Activated naive CD4-positive, alpha-beta T cell treated with Interleukin-2 at 50 U/mL for 16 hours (primary cell): ENCODE data around the gene LCN2.
"Not testable (repeated sequence)": the region's sequence is repeated elsewhere in the genome, so short reads cannot be mapped to it uniquely, and the experiment has no call there.

Source experiments
- DNase-seq: peaks from one replicate; pipeline ENCODE4 v3.0.0-alpha.2; 2020

LCN2 gene

GRCh38 chr9:128169925-128170324 lies 20.7 kb downstream of the LCN2 start:
- no peak for DNase-seq

GRCh38 chr9:128174062-128174461 lies 24.8 kb downstream of the LCN2 start:
- no peak for DNase-seq

DNA sequence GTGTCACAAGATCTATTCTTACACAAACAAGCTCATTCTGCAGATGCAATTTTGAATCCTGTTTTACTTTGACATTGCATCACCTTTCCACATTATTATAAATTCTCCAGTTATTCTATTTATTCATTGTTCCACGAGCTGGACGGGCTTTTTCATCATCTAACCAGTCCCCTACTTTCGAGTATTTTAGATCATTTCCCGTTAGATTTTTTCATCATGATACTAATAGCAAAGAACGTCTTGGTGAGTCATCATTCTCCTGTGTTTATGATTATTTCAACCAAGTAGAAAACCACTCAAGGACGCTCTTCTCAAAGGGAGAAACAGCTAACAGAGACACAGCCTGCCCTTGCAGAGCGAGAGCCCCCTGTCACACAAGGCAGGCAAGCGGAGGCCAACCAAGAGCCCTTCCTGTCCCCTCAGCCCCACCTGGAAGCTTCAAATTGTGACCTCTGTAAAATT lies 25.9 kb downstream of the LCN2 start:
- no peak for DNase-seq

DNA sequence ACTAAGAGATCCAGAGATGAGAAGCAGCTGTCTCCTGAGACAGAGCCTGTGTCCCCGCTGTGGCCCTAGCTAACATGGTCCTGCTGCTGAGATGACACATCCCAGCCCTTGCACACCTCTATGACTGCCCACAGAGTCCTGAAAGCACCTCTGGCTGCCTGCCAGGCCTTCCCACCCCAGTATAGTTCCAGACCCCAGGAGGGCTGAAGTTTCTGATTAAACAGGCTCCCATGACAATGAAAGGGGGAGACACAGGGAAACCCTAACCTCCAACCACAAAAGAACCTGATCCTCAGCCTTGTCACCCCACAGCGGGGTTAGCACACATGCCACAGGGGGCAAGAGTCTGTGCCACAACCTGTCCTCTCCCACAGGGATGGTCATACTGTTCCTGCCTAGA lies 26.5 kb downstream of the LCN2 start:
- DNase-seq: no peak

DNA sequence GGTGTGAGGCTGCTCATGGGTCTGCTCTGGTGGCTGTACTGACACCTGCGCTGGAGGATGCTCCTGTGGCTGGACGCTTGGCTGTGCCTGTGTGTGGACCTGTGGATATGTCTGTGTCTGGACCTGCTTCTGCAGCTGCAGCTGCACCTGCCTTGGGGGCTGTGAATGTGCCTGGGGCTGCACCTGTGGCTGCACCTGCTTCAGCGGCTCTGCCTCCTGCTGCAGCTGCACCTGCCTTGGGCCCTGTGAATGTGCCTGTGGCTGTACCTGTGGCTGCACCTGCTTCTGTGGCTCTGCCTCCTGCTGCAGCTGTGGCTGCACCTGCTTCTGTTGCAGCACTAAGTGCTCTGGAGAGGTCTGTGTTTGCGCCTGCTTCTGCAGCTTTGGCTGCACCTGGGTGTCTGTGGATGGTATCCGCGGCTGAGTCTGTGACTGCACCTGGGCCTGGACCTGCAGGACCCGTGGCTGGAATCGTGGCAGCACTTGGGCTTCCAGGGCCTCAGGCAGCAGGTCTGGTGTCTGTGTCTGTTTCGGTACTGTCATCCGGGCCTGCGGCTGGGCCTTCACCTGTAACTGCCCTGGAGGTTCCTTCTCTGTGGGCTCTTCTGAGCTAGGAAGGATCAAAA lies 29.7 kb downstream of the LCN2 start:
- no peak for DNase-seq

DNA sequence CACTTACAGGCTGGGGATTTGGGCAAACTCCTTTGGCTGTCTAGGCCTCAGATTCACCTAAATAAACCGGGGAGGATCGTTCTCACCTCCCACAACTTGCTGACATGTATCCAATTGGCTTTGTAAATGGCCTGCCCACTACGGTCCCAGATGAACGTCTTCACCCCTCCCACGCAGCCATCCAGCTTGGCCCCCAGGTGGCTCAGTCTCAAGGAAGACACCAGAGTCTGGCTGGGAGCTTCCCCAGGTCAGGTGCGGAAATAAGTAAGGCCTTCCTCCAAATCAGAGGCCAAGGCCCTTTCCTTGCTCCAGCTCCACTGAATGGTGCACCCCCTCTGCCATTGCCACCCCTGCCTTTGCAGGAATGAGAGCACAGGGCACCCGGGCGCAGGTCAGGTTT lies 30.7 kb downstream of the LCN2 start:
- DNase-seq: no peak

GRCh38 chr9:128180447-128180846 lies 31.2 kb downstream of the LCN2 start:
- no peak for DNase-seq

GRCh38 chr9:128181480-128181879 lies 32.2 kb downstream of the LCN2 start:
- DNase-seq: not testable (repeated sequence)

- no peak for DNase-seq
Measured at GRCh38 chr9:128182893-128183588, 33.8 kb downstream of the LCN2 start.

- DNase-seq: no peak
Measured at GRCh38 chr9:128185979-128186965, 37.0 kb downstream of the LCN2 start.

DNA sequence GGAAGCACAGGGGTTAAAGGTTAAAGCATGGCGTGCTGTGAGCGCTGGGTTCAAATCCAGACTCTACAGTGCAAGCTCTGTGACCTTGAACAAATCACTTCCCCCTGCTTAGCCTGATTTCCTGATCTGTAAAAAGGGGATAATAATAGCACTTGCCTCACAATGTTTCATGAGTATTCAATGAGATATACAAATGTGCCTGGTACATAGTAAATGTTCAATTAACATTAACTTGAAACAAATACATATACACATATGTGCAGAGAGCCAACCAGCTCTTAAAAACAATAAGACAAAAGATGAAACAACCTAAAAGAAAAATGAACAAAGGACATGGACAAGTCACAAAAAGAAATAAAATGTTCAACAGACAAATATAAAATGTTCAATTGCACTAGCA lies 38.1 kb downstream of the LCN2 start:
- no peak for DNase-seq

DNA sequence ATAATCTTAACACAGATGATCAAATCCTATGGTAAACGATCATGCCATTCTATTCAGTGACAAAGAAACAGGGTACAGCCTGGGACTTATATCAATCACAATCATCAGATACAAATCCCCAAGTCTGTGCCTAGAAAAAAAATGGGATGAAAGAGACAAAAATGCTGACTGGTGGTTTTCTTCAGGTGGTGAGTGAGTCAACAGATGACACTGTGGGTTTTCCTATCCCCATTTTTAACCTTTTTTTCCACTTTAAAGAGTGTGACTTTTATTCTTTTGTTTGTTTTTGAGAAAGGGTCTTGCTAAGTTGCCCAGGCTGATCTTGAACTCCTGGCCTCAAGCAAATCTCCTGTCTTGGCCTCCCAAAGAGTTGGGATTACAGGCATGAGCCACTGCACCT lies 39.0 kb downstream of the LCN2 start:
- DNase-seq: no peak

DNA sequence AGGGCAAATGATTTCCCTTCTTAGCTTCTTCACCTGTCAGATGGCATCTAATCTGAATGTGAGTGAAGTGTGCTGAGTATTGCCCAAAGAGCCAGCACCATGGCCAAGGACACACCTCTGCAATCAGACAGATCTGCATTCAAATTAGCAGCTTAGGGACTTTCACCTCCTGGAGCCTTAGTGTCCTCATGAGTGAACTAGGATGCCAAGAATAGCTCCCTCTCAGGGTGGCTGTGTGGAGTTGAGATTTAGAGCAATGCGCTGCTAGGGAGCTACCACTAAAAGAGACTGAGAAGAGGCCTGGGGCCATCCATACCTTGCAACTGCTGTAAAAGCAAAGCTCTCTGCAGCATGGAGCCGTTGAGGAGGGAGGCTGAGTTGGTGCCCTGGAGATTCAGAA lies 40.8 kb downstream of the LCN2 start:
- DNase-seq: no peak

GRCh38 chr9:128190516-128191405 lies 41.5 kb downstream of the LCN2 start:
- no peak for DNase-seq

GRCh38 chr9:128191406-128192046 lies 42.3 kb downstream of the LCN2 start, which contains the start of gene CIZ1:
Gene CIZ1 (minus strand): TSS chr9:128191572. CDS start chr9:128190857, 715 bp downstream.
- peak; percentile 76 for DNase-seq

- no peak for DNase-seq
Measured at GRCh38 chr9:128192601-128193371, 43.5 kb downstream of the LCN2 start.

DNA sequence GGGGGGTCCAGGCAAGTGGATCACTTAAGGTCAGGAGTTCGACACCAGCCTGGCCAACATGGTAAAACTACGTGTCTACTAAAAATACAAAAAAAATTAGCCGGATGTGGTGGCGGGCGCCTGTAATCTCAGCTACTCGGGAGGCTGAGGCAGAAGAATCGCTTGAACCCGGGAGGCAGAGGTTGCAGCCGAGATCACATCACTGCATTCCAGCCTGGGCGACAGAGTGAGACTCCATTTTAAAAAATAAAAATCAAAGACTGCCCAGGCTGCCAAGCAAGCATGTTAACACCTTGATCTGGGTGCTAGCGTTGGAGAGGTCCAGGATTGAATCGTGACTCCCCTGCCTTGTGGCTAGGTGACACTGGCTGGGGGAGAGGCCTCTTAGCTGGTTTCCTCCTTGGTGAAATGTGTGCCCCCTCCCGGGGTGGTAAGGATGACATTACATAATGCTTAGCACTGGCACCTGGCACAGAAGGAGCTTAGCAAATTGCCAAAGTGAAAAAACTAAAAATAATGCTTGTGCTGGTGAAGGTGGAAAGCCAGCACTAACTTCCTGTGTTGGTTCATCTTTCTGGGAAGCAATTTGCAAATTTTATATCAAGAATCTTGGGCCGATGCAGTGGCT lies 44.3 kb downstream of the LCN2 start:
- no peak for DNase-seq

- DNase-seq: no peak
Measured at GRCh38 chr9:128201441-128202369, 52.5 kb downstream of the LCN2 start.

- DNase-seq: no peak
Measured at GRCh38 chr9:128202648-128203023, 53.4 kb downstream of the LCN2 start.
